Measurements from ENCODE around the gene MSANTD2. TPM values are rescaled to one million over a fixed set of nuclear protein-coding genes. Genes with fewer than 3 reads are reported as not detected.

MSANTD2 gene
- total RNA-seq, 1 donor, result 4.0 TPM

GRCh38 chr11:124739479-124740276 lies 60.5 kb downstream of the MSANTD2 start, which contains the start of gene NRGN:
Gene NRGN (plus strand): TSS chr11:124739942. CDS start chr11:124740085, 143 bp downstream.
- DNase-seq (ENCODE audit: low read depth in 2 of 3, low spot score in 2 of 3), result peak in 2 of 3 donors; percentile 82 to 87

- DNase-seq (ENCODE audit: low read depth in 2 of 3, low spot score in 2 of 3), result no peak
These were observed 61.3 kb downstream of the MSANTD2 start for GRCh38 chr11:124738713-124739478.

GRCh38 chr11:124737638-124738305 lies 62.4 kb downstream of the MSANTD2 start:
- no peak for DNase-seq (ENCODE audit: low read depth in 2 of 3, low spot score in 2 of 3)

GRCh38 chr11:124736736-124737135 lies 63.5 kb downstream of the MSANTD2 start:
- DNase-seq (ENCODE audit: low read depth in 2 of 3, low spot score in 2 of 3), result peak in 1 of 3 donors; percentile 44

GRCh38 chr11:124732230-124732629 lies 68.0 kb downstream of the MSANTD2 start:
- peak in 1 of 3 donors; percentile 36 for DNase-seq (ENCODE audit: low read depth in 2 of 3, low spot score in 2 of 3)

GRCh38 chr11:124729571-124729970 lies 70.6 kb downstream of the MSANTD2 start:
- DNase-seq (ENCODE audit: low read depth in 2 of 3, low spot score in 2 of 3), result no peak

- DNase-seq (ENCODE audit: low read depth in 2 of 3, low spot score in 2 of 3), result no peak
These were observed 72.1 kb downstream of the MSANTD2 start for GRCh38 chr11:124728134-124728533.

- DNase-seq (ENCODE audit: low read depth in 2 of 3, low spot score in 2 of 3), result no peak
These were observed 72.7 kb downstream of the MSANTD2 start for GRCh38 chr11:124727474-124727873.

GRCh38 chr11:124725719-124726105 lies 74.5 kb downstream of the MSANTD2 start:
- DNase-seq (ENCODE audit: low read depth in 2 of 3, low spot score in 2 of 3), result peak in 1 of 3 donors; percentile 35

- DNase-seq (ENCODE audit: low read depth in 2 of 3, low spot score in 2 of 3), result peak in 1 of 3 donors; percentile 25
These were observed 75.1 kb downstream of the MSANTD2 start for GRCh38 chr11:124724979-124725718.

GRCh38 chr11:124722176-124722575 lies 78.0 kb downstream of the MSANTD2 start:
- no peak for DNase-seq (ENCODE audit: low read depth in 2 of 3, low spot score in 2 of 3)

- DNase-seq (ENCODE audit: low read depth in 2 of 3, low spot score in 2 of 3), result no peak
These were observed 80.7 kb downstream of the MSANTD2 start for GRCh38 chr11:124719534-124719933.

- DNase-seq (ENCODE audit: low read depth in 2 of 3, low spot score in 2 of 3), result no peak
These were observed 81.4 kb downstream of the MSANTD2 start for GRCh38 chr11:124718801-124719200.

GRCh38 chr11:124717786-124718651 lies 82.2 kb downstream of the MSANTD2 start:
- DNase-seq (ENCODE audit: low read depth in 2 of 3, low spot score in 2 of 3), result peak in 2 of 3 donors; percentile 41 to 46

- DNase-seq (ENCODE audit: low read depth in 2 of 3, low spot score in 2 of 3), result no peak
These were observed 82.8 kb downstream of the MSANTD2 start for GRCh38 chr11:124717421-124717785.

GRCh38 chr11:124716591-124716990 lies 83.6 kb downstream of the MSANTD2 start:
- peak in 2 of 3 donors; percentile 66 to 92 for DNase-seq (ENCODE audit: low read depth in 2 of 3, low spot score in 2 of 3)
